GM23338 (cell line): ENCODE measurements around the gene RSBN1L. TPM values are rescaled to one million over a fixed set of nuclear protein-coding genes. Genes with fewer than 3 reads are reported as not detected.

ENCODE experiments used
- ATAC-seq: fragments of 200-7000 bp; cut with Tn5 transposase; 3 replicates; pipeline ENCODE4 v1.9.1; 2020
- DNase-seq: peaks from one replicate; pipeline ENCODE4 v3.0.0-alpha.2; 2015; ENCODE audit warnings: low spot score
- H2AFZ ChIP-seq: fragments of 200-600 bp; sonication (generic); 2 replicates; pipeline ENCODE4 v1.8.0; 2016; ENCODE audit warnings: antibody characterized with exemption, mild to moderate bottlenecking, moderate library complexity
- H3F3A ChIP-seq: fragments of 200-600 bp; sonication (generic); replicated peaks from 2 replicates; pipeline ENCODE4 v1.8.0; 2017; ENCODE audit warnings: antibody characterized with exemption, mixed run types, low read depth
- H3K27ac ChIP-seq: fragments of 200-600 bp; sonication (generic); 2 replicates; pipeline ENCODE4 v1.6.1; 2016; ENCODE audit warnings: low read depth
- H3K27me3 ChIP-seq: fragments of 200-600 bp; sonication (generic); 2 replicates; pipeline ENCODE4 v1.8.0; 2016; ENCODE audit warnings: mild to moderate bottlenecking, mixed run types, moderate library complexity; ENCODE audit not compliant: insufficient read depth
- H3K36me3 ChIP-seq: fragments of 200-600 bp; sonication (generic); 2 replicates; pipeline ENCODE4 v1.8.0; 2016; ENCODE audit warnings: mild to moderate bottlenecking; ENCODE audit not compliant: insufficient read depth
- H3K4me1 ChIP-seq: fragments of 200-600 bp; sonication (generic); 2 replicates; pipeline ENCODE4 v1.8.0; 2016; ENCODE audit warnings: mild to moderate bottlenecking, moderate library complexity; ENCODE audit not compliant: insufficient read depth
- H3K4me2 ChIP-seq: fragments of 200-600 bp; sonication (generic); 2 replicates; pipeline ENCODE4 v1.7.1; 2017; ENCODE audit warnings: mixed run types
- H3K4me3 ChIP-seq: fragments of 200-600 bp; sonication (generic); 2 replicates; pipeline ENCODE4 v1.6.1; 2016; ENCODE audit warnings: mixed run types
- H3K79me2 ChIP-seq: fragments of 200-600 bp; sonication (generic); replicated peaks from 2 replicates; pipeline ENCODE4 v1.8.0; 2017; ENCODE audit warnings: mild to moderate bottlenecking; ENCODE audit not compliant: insufficient read depth
- H3K9me2 ChIP-seq: fragments of 200-600 bp; sonication (generic); 2 replicates; pipeline ENCODE4 v1.8.0; 2017; ENCODE audit not compliant: insufficient read depth
- H4K20me1 ChIP-seq: fragments of 200-600 bp; sonication (generic); replicated peaks from 2 replicates; pipeline ENCODE4 v1.8.0; 2017; ENCODE audit warnings: mild to moderate bottlenecking; ENCODE audit not compliant: insufficient read depth
- H3K27ac Mint-ChIP-seq: 2 replicates; pipeline ENCODE4 v1.8.0; 2020; ENCODE audit warnings: inconsistent platforms, mild to moderate bottlenecking, moderate library complexity, mixed read lengths
- H3K27me3 Mint-ChIP-seq: 3 replicates; pipeline ENCODE4 v1.8.0; 2022; ENCODE audit warnings: low read depth, mild to moderate bottlenecking, moderate library complexity, mixed read lengths, inconsistent platforms; ENCODE audit not compliant: insufficient read depth, poor library complexity
- H3K36me3 Mint-ChIP-seq: 3 replicates; pipeline ENCODE4 v1.8.0; 2021; ENCODE audit warnings: low read depth, mild to moderate bottlenecking, inconsistent platforms, moderate library complexity, mixed read lengths
- H3K4me1 Mint-ChIP-seq: 3 replicates; pipeline ENCODE4 v1.8.0; 2020; ENCODE audit warnings: mild to moderate bottlenecking, inconsistent platforms, mixed read lengths
- H3K4me3 Mint-ChIP-seq: 3 replicates; pipeline ENCODE4 v1.8.0; 2021; ENCODE audit warnings: moderate library complexity, mild to moderate bottlenecking, inconsistent platforms, mixed read lengths
- H3K9me3 Mint-ChIP-seq: 3 replicates; pipeline ENCODE4 v1.8.0; 2020; ENCODE audit warnings: moderate library complexity, mild to moderate bottlenecking, inconsistent platforms, mixed read lengths
- CREB1 ChIP-seq: fragments of 250-450 bp; sonication (Bioruptor Pico); IDR thresholded peaks from 2 replicates; pipeline ENCODE4 v1.5.0; 2020; ENCODE audit warnings: low read depth, mild to moderate bottlenecking, moderate library complexity
- CTCF ChIP-seq, 2 experiments: fragments of 200-600 bp in 1 of 2; sonication (generic) in 1 of 2; conservative IDR thresholded peaks; 2 replicates each; pipeline versions ENCODE4 v1.5.1 to v1.6.1; 2016 to 2017; ENCODE audit warnings: antibody characterized with exemption in 2 of 2, low read depth in 2 of 2, mild to moderate bottlenecking in 2 of 2, moderate library complexity in 1 of 2
- ETS1 ChIP-seq: IDR thresholded peaks from 2 replicates; pipeline ENCODE4 v1.6.1; 2016; ENCODE audit warnings: antibody characterized with exemption
- EZH2 ChIP-seq: fragments of 200-600 bp; sonication (generic); IDR thresholded peaks from one replicate; pipeline ENCODE4 v1.8.0; 2017; ENCODE audit warnings: antibody characterized with exemption, mild to moderate bottlenecking, low read depth; ENCODE audit not compliant: unreplicated experiment
- EZH2phosphoT487 ChIP-seq: fragments of 200-600 bp; sonication (generic); IDR thresholded peaks from one replicate; pipeline ENCODE4 v1.8.1; 2018; ENCODE audit warnings: antibody characterized with exemption; ENCODE audit not compliant: unreplicated experiment
- JUNB ChIP-seq: IDR thresholded peaks from one replicate; pipeline ENCODE4 v1.6.1; 2016; ENCODE audit warnings: antibody characterized with exemption; ENCODE audit not compliant: unreplicated experiment
- NANOG ChIP-seq: IDR thresholded peaks from 2 replicates; pipeline ENCODE4 v1.6.1; 2016; ENCODE audit warnings: antibody characterized with exemption, borderline replicate concordance
- POLR2AphosphoS5 ChIP-seq: IDR thresholded peaks from 2 replicates; pipeline ENCODE4 v1.6.1; 2016; ENCODE audit warnings: antibody characterized with exemption, low read depth
- STAT1 ChIP-seq: IDR thresholded peaks from one replicate; pipeline ENCODE4 v1.6.1; 2016; ENCODE audit warnings: antibody characterized with exemption; ENCODE audit not compliant: unreplicated experiment
- ZNF114 ChIP-seq: fragments of 250-450 bp; sonication (Bioruptor Pico); IDR thresholded peaks from 2 replicates; pipeline ENCODE4 v1.5.0; 2020; ENCODE audit warnings: mild to moderate bottlenecking, moderate library complexity
- ZNF331 ChIP-seq: fragments of 250-450 bp; sonication (Bioruptor Pico); IDR thresholded peaks from 2 replicates; pipeline ENCODE4 v1.5.0; 2020; ENCODE audit warnings: low read depth, mild to moderate bottlenecking, moderate library complexity
- ZNF462 ChIP-seq: fragments of 250-450 bp; sonication (Bioruptor Pico); IDR thresholded peaks from 2 replicates; pipeline ENCODE4 v1.5.0; 2020; ENCODE audit warnings: mild to moderate bottlenecking, moderate library complexity
- polyA plus RNA-seq: library from polyadenylated mRNA; unstranded; fragments of >200 nt; fragmentation: Nextera tagmentation; extraction: Ambion mirVana; gene quantifications from 2 replicates; pipeline ENCODE4 v1.2.1, GENCODE V29; 2016
- total RNA-seq: library from RNA; depleted of rRNA; stranded (reverse); fragments of >200 nt; shearing (Covaris generic); gene quantifications from 2 replicates; pipeline ENCODE4 v1.2.3, GENCODE V29; 2014
- TF ChIP-seq, protein P1 (sequence below): IDR thresholded peaks from one replicate; pipeline ENCODE4 v1.6.1; 2018; ENCODE audit warnings: antibody characterized with exemption; ENCODE audit not compliant: unreplicated experiment

Gene RSBN1L
- total and polyA plus RNA-seq, 2 experiments from 2014 or later, result 9.7 to 19.7 TPM

GRCh38 chr7:77727936-77728701 is 31.9 kb downstream of the RSBN1L start:
- Histone ChIP-seq H3K27me3 (no peaks in the 10 kb centered on the region), H3K36me3 (no peaks in the 10 kb centered on the region), H2AFZ (no peak overlapping the region), H3K27ac (peak overlapping the region; percentile 85), H3F3A (no peaks in the 10 kb centered on the region), H4K20me1 (peaks cover 27% of the 10 kb centered on the region; the same call in 1 of the 2 replicates), H3K4me3 (no peak overlapping the region), H3K4me2 (peak overlapping the region; percentile 8), H3K4me1 (peaks cover 33% of the 10 kb centered on the region), H3K9me2 (no peaks in the 10 kb centered on the region), H3K79me2 (peaks cover 100% of the 10 kb centered on the region)
- peak; percentile 50 for DNase-seq
- Mint-ChIP-seq H3K9me3 (no peaks in the 10 kb centered on the region), H3K4me1 (peaks cover 28% of the 10 kb centered on the region), H3K27me3 (no peaks in the 10 kb centered on the region), H3K36me3 (no peaks in the 10 kb centered on the region), H3K27ac (peak overlapping the region; percentile 82), H3K4me3 (no peak overlapping the region)
- TF ChIP-seq ZNF114 (no peak), NANOG (no peak), ETS1 (no peak), EZH2 (no peak), POLR2AphosphoS5 (no peak), JUNB (no peak), CREB1 (no peak), CTCF (conservative IDR thresholded peaks at IDR 0.05; ENCODE audit: low read depth in 2 of 2) (no peak), EZH2phosphoT487 (no peak), ZNF462 (no peak), ZNF331 (CRISPR knock-in tag) (no peak), STAT1 (no peak)
- TF ChIP-seq, protein P1, sequence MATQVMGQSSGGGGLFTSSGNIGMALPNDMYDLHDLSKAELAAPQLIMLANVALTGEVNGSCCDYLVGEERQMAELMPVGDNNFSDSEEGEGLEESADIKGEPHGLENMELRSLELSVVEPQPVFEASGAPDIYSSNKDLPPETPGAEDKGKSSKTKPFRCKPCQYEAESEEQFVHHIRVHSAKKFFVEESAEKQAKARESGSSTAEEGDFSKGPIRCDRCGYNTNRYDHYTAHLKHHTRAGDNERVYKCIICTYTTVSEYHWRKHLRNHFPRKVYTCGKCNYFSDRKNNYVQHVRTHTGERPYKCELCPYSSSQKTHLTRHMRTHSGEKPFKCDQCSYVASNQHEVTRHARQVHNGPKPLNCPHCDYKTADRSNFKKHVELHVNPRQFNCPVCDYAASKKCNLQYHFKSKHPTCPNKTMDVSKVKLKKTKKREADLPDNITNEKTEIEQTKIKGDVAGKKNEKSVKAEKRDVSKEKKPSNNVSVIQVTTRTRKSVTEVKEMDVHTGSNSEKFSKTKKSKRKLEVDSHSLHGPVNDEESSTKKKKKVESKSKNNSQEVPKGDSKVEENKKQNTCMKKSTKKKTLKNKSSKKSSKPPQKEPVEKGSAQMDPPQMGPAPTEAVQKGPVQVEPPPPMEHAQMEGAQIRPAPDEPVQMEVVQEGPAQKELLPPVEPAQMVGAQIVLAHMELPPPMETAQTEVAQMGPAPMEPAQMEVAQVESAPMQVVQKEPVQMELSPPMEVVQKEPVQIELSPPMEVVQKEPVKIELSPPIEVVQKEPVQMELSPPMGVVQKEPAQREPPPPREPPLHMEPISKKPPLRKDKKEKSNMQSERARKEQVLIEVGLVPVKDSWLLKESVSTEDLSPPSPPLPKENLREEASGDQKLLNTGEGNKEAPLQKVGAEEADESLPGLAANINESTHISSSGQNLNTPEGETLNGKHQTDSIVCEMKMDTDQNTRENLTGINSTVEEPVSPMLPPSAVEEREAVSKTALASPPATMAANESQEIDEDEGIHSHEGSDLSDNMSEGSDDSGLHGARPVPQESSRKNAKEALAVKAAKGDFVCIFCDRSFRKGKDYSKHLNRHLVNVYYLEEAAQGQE, result no peak
- peak; percentile 79 for ATAC-seq
